SK-N-SH (cell line): ENCODE data around the gene GABRB1.

ENCODE experiments used
- POLR2AphosphoS5 ChIP-seq: IDR thresholded peaks from 2 replicates; pipeline ENCODE4 v1.6.1; 2012; ENCODE audit warnings: low read depth, low read length
- RAD21 ChIP-seq: IDR thresholded peaks from 2 replicates; pipeline ENCODE4 v1.6.1; 2012; ENCODE audit warnings: mild to moderate bottlenecking, low read length
- SIN3A ChIP-seq: IDR thresholded peaks from 2 replicates; pipeline ENCODE4 v1.6.1; 2012; ENCODE audit warnings: low read depth, mild to moderate bottlenecking, low read length, moderate library complexity, borderline replicate concordance
- SMC3 ChIP-seq: IDR thresholded peaks from 2 replicates; pipeline ENCODE4 v1.6.1; 2012; ENCODE audit warnings: low read depth, low read length, improper control_type of control experiment
- TAF1 ChIP-seq: IDR thresholded peaks from 2 replicates; pipeline ENCODE4 v1.6.1; 2012; ENCODE audit warnings: low read depth, mild to moderate bottlenecking, low read length, moderate library complexity, borderline replicate concordance
- ZBTB33 ChIP-seq: IDR thresholded peaks from 2 replicates; pipeline ENCODE4 v1.4.0; 2012; ENCODE audit warnings: low read depth, borderline replicate concordance

GRCh38 chr4:47342796-47343195 is 311.4 kb downstream of the GABRB1 start:
- TF ChIP-seq SIN3A, result no peak
- no peak for TF ChIP-seq SMC3
- TF ChIP-seq POLR2AphosphoS5, result no peak
- no peak for TF ChIP-seq ZBTB33
- TF ChIP-seq RAD21, result no peak
- TF ChIP-seq TAF1, result no peak
